AG09319 (cell line): ENCODE data around the gene ART5.

Source experiments
- DNase-seq: peaks from one replicate; pipeline ENCODE4 v3.0.0-alpha.2; 2010; ENCODE audit warnings: low read depth; ENCODE audit errors: extremely low read depth
- TF ChIP-seq, protein P1 (sequence below): IDR thresholded peaks from 2 replicates; pipeline ENCODE4 v1.5.1; 2011; ENCODE audit warnings: low read depth, mild to moderate bottlenecking, inconsistent platforms, low read length, moderate library complexity

ART5 gene

DNA sequence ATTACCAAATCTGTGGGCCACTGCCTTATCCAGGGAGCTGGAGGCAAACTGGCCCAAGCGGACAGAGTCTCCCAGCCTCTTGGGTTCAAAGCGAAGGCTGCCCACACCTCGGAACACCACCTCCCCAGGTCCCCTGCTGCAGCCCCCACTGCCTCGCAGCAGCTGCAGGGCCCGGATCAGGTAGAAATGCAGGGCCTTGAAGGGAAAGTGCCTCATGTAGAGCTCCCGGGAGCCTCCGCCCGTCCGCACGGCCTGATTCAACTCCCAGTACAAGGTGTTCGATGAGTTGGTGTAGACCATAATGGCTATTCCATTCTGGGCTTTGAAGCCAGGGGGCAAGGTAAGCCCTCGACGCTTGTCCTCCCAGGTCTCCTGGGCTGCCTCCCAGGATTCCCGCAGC lies 2.0 kb downstream of the ART5 start:
- TF ChIP-seq, protein P1, sequence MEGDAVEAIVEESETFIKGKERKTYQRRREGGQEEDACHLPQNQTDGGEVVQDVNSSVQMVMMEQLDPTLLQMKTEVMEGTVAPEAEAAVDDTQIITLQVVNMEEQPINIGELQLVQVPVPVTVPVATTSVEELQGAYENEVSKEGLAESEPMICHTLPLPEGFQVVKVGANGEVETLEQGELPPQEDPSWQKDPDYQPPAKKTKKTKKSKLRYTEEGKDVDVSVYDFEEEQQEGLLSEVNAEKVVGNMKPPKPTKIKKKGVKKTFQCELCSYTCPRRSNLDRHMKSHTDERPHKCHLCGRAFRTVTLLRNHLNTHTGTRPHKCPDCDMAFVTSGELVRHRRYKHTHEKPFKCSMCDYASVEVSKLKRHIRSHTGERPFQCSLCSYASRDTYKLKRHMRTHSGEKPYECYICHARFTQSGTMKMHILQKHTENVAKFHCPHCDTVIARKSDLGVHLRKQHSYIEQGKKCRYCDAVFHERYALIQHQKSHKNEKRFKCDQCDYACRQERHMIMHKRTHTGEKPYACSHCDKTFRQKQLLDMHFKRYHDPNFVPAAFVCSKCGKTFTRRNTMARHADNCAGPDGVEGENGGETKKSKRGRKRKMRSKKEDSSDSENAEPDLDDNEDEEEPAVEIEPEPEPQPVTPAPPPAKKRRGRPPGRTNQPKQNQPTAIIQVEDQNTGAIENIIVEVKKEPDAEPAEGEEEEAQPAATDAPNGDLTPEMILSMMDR: no peak
- DNase-seq: no peak

DNA sequence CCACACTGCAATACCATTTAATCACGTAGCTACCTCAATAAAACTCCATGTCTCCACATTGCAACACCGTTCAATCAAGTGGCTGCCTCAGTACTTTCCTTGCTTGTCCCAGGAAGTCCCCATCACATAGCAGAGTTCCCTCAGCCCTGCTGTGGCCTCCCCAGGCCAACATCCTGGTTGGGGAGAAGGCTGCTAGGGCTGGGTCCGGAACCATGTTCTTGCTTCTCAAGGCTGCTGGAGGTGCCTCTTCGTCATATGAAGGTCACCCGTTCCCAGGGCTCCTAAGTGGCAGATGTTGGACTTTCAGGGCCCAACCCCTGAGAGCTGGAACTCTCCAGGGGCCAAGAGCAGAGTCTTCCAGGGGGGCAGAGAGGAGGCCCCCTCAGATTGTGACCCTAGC lies 3.3 kb downstream of the ART5 start:
- no peak for DNase-seq
- TF ChIP-seq, protein P1: no peak

DNA sequence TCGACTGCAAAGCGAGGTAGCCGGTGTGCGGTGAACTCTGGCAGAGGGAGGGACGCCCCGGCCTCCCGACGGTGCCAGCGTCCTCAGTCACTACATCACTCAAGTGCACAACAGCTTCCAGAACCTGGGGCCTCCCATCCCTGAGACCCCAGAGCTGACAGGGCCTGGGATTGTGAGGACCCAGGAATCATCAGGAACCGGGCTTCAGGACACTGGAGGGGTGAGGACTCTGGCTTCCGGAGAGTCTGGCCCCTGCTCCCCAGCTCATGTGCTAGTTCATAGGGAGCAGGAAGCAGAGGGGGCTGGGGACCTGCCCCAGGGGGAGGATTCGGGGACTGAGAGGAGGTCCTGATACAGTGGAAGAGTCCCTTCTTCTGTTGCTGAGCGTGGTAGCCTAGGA lies 4.6 kb downstream of the ART5 start:
- DNase-seq: no peak

DNA sequence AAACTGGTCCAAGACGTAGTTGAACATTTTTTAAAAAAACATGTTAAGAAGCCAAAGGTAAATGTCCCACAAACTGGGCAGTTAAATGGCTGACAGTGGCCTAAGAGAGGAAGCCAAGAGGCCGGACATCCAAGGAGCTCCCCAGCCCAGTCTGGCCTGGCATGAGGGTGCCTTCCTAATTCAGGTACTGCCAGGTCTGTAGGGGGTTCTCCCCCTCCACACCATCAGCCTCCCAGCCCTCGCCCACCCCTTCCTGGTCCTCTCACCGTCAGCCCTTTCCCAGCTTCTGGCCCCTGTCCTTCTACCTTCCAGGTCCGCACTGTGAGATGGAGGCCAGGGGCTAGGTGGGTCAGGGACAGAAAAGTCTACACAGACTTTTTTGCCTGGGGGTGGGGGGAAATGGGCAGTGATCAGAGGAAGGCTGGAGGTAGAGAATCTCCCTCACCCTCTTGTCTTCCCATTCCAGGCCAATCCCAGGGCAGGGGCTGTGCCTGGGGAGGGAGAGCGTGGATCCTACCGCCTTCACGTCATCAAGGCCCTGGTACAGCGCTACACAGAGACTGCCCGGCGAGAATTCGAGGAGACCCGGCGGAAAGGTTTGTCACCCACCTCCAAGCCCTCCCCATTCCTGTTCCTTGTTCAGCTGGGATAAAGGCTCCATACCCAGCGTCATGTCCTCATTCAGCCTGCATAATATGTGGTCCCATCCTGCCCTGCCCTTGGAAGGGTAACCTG lies 6.0 kb downstream of the ART5 start:
- DNase-seq: no peak
- TF ChIP-seq, protein P1: no peak

More for the DNA sequence above, 4.6 kb downstream of the ART5 start:
- TF ChIP-seq, protein P1: no peak

DNA sequence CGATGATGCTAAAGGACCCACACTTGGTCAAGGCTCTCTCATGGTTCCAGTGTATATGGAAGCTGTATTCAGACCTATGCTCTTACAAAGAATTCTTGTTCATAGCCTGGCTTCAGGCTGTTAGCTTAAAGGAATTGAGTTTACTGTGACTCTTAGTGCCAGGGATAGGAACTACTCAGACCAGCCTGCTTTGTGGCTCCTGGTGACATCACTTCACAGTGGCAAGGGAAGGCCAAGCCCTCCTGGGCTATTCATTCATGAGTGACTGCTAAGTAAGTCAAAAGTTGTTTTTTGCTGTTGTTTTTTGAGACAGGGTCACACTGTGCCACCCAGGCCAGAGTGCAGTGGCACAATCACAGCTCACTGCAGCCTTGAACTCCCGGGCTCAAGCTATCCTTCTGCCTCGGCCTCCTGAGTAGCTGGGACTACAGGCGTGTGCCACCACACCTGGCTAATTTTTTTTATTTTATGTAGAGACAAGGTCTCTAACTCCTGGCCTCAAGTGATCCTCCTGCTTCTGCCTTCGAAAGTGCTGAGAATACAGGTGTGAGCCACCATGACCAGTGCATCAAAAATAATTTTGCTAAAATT lies 9.6 kb downstream of the ART5 start:
- no peak for DNase-seq
- TF ChIP-seq, protein P1: no peak

DNA sequence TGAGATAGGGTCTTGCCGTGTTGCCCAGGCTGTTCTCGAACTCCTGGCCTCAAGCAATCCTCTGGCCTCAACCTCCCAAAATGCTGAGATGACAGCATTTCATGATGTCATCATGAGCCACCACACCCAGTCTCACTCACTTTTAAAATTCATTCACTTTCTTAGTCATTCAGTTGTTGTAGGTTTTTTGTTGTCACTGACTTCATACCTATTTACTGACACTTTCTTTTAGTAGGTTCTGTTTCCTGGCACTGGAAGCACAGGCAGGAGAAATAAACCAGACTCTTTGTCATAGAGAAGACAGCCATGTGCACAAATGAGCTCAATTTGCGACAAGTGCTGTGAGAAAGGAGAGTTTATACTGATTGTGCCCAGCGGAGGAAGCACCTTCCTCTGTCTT lies 10.5 kb downstream of the ART5 start:
- no peak for DNase-seq

DNA sequence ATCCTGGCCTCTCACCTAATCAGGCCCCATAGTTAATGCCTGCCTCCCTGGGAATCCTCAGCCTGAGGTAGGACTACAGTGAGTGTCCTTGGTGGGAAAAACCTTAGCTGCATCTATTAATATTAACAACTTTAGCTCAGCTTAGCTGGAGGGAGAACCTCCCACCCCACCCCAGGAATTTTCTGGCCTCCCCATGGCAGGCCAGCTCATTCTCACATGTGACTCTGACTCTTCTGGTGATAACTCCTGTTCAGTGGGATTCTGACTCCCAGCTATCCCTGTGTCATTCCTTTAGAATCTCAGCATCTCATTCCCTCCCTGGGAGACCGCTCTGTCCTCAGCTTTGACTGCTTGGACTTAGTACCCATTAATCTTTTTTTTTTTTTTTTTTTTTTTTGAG lies 14.5 kb downstream of the ART5 start:
- no peak for DNase-seq
- TF ChIP-seq, protein P1: no peak

More for the DNA sequence above, 10.5 kb downstream of the ART5 start:
- TF ChIP-seq, protein P1: no peak
